Activated T-cell treated with anti-CD3 and anti-CD28 coated beads, Interleukin-2, amount 50 U/mL, for 24 hours (primary cell): ENCODE results near the gene SLC25A29.
A peak's percentile ranks its signal among the peaks of the same experiment; 100 is the strongest.
"Not testable (repeated sequence)": the region's sequence is repeated elsewhere in the genome, so short reads cannot be mapped to it uniquely, and the experiment has no call there.

ENCODE experiments used
- DNase-seq: peaks from one replicate; pipeline ENCODE4 v3.0.0-alpha.2; 2020
- H3K27ac Mint-ChIP-seq: 2 replicates; pipeline ENCODE4 v1.8.0; 2020; ENCODE audit warnings: mild to moderate bottlenecking, mixed read lengths
- H3K27me3 Mint-ChIP-seq: 2 replicates; pipeline ENCODE4 v1.8.0; 2020; ENCODE audit warnings: mixed read lengths
- H3K36me3 Mint-ChIP-seq: 2 replicates; pipeline ENCODE4 v1.8.0; 2020; ENCODE audit warnings: low read depth, mixed read lengths
- H3K4me1 Mint-ChIP-seq: 2 replicates; pipeline ENCODE4 v1.8.0; 2020; ENCODE audit warnings: low read depth, mixed read lengths
- H3K4me3 Mint-ChIP-seq: 2 replicates; pipeline ENCODE4 v1.8.0; 2020; ENCODE audit warnings: mild to moderate bottlenecking, moderate library complexity, mixed read lengths
- H3K9me3 Mint-ChIP-seq: 2 replicates; pipeline ENCODE4 v1.8.0; 2020; ENCODE audit warnings: mixed read lengths

SLC25A29 gene

DNA sequence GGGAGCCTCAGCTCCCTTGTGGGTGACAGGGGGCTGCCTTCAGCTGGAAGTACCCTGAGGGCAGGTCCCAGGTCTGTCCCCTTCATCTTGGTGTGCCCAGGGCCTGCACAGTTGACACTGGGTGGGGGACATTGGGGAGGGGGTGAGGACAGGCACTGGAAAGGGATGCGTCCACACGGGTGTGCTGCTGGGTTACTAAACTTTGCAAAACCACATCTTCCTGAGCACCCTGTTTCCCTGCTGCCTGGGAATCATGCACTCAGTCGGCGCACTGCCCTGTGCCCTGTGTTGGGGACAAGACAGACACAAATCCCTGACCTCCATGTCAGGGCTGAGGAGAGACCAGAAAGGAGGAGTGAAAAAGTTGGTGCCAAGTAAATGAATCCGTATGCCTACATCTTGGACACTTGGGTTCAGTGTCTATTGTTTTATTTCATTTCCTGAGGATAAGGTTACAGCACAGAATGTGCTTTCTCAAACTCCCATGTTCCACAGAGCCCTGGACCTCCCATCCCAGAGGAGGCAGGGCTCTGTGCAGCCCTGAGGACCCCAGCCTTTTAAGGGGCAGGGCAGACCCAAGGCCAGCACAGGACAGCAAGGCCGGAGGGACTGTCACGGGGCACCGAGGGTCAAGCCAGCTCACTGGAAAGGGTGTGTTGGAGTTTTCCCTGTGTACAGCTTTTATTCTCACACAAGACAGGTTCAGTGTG, 2.9 kb upstream of the SLC25A29 start:
- H3K9me3 Mint-ChIP-seq: no peaks in the 10 kb centered on the region
- H3K36me3 Mint-ChIP-seq: no peaks in the 10 kb centered on the region
- DNase-seq: no peak
- no peak overlapping the region for H3K27ac Mint-ChIP-seq
- peaks cover 2% of the 10 kb centered on the region for H3K27me3 Mint-ChIP-seq
- no peak overlapping the region for H3K4me3 Mint-ChIP-seq
- peaks cover 17% of the 10 kb centered on the region for H3K4me1 Mint-ChIP-seq

DNA sequence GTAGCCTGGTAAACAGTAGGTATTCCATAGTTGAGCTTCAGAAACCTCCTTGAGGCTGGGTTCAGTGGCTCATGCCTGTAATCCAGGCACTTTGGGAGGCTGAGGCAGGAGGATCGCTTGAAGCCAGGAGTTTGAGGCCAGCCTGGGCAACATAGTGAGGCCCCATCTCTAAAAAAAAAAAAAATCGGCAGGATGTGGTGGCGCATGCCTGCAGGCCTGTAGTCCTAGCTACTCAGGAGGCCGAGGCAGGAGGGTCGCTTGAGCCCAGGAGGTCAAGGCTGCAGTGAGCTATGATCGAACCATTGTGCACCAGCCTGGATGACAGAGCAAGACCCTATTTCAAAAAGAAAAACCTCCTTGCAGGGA, 2.2 kb upstream of the SLC25A29 start:
- peaks cover 21% of the 10 kb centered on the region for H3K4me1 Mint-ChIP-seq
- H3K9me3 Mint-ChIP-seq, H3K27ac Mint-ChIP-seq, DNase-seq, H3K36me3 Mint-ChIP-seq, H3K27me3 Mint-ChIP-seq, H3K4me3 Mint-ChIP-seq: not testable (repeated sequence)

DNA sequence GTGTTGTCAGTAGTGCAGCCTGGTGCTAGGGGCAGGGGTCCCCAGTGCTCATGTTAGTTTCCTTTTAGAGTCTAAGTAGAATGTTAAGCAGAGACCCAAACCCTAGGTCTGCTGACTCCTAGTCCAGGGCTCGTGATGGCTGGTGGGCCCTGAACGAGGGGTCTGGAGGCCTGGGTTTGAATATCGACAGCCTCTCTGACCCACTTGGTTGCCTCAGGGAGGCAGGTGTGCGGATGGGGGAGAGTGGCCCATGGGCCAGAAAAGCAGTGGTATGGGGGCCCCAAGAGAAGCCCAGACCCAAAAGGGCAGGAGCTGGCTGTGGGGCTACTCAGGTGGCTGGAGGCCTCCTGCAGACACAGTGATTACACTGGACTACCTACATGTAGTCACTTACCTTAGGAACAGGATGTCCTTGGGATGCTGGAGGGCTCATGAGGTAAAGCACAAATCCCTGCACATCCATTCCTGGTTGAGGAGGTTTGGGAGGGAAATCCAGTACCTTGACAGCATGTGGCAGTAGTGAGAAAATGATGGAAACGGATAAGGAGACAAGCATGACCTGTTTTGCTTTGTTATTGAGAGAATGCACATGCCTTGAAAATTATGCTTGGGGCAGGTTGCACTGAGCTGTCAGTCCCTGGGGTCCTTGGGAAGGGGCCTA, 1.7 kb upstream of the SLC25A29 start:
- peak overlapping the region; percentile 12 for H3K27ac Mint-ChIP-seq
- DNase-seq: no peak

DNA sequence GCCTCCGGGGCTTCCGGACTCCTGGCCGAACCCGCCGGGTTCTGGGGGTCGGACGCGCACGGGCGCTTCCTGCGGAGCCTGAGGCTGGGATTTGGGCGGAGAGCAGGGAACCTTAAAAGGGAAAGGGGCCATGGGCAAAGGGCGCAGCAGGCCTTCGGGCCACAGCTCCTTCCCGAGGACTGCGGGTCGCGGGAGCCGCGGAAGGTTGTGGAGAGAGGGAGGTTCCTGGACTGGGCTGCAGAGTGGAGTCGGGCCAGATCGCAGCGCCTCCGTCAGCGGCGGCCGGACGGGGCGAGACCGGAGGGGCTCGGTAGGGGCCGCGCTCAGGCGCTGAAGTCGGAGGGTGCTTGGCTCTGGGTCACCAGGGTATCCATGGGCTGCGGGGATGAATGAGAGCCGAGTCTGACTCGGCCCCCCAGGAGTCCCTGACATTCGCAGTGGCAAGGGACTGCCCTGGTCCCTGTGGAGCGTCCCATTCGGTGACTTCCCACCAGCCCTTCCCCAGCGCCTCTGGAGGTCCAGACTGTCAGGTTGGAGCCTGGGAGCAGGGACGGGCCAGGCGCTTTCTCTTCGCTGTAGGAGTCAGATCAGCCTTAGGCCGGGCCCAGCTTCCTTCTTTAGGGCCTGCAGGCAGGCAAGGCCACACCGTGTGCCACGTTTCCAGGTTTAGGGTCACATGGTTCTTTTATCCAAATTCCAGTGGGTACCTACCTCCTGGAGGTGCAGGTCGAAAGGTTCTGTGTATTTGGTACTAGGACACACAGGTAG, 938 bp upstream of the SLC25A29 start:
- H3K27ac Mint-ChIP-seq: peak overlapping the region; percentile 44

More for the DNA sequence above, 1.7 kb upstream of the SLC25A29 start:
- Mint-ChIP-seq H3K9me3 (no peaks in the 10 kb centered on the region), H3K36me3 (no peaks in the 10 kb centered on the region), H3K4me1 (peaks cover 25% of the 10 kb centered on the region), H3K27me3 (peaks cover 2% of the 10 kb centered on the region), H3K4me3 (peak overlapping the region; percentile 72)

DNA sequence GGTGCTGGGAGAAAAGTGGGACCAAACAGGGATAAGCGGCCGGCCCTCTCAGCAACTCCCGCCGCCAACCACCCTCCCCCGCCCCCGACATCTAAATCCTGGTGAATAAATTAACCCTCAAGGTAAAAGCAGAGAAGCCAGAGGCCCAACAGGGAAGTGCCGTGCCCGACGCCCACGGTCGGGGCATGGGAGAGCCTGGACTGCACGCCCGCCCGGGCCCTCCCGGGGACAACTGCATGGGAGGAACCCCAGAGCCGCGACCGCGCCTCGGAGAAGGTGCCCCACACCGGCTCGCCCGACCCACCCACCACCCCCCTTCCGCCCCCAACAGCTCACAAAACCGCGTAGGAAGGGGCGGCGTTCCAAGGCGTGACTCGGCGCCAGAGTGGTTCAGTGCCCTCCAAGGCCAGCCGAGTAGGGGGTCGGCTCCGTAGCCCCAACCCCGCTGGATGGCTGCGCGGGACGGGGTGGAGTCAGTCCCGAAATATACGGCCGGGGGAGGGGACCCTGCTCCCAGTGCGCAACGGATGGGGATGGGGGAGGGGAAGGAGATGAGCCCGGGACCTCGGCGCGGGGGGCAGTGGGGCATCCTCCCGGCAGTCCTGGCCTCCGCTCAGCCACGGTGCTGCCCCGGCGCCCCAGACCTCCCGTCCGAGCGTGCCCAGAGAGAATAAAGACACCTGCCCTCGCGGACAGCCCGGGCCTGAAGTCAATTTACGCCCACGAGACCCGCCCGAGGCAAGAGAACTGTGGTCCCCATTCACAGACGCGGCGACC, 732 bp downstream of the SLC25A29 start:
- H3K4me1 Mint-ChIP-seq: peaks cover 25% of the 10 kb centered on the region
- no peaks in the 10 kb centered on the region for H3K36me3 Mint-ChIP-seq
- peak overlapping the region; percentile 82 for H3K27ac Mint-ChIP-seq
- H3K4me3 Mint-ChIP-seq: peak overlapping the region; percentile 80
- peak; percentile 74 for DNase-seq
- no peaks in the 10 kb centered on the region for H3K9me3 Mint-ChIP-seq
- H3K27me3 Mint-ChIP-seq: peaks cover 2% of the 10 kb centered on the region

More for the DNA sequence above, 938 bp upstream of the SLC25A29 start:
- H3K36me3 Mint-ChIP-seq: no peaks in the 10 kb centered on the region
- H3K4me3 Mint-ChIP-seq: peak overlapping the region; percentile 72
- peaks cover 2% of the 10 kb centered on the region for H3K27me3 Mint-ChIP-seq
- peaks cover 25% of the 10 kb centered on the region for H3K4me1 Mint-ChIP-seq
- DNase-seq: no peak
- no peaks in the 10 kb centered on the region for H3K9me3 Mint-ChIP-seq

DNA sequence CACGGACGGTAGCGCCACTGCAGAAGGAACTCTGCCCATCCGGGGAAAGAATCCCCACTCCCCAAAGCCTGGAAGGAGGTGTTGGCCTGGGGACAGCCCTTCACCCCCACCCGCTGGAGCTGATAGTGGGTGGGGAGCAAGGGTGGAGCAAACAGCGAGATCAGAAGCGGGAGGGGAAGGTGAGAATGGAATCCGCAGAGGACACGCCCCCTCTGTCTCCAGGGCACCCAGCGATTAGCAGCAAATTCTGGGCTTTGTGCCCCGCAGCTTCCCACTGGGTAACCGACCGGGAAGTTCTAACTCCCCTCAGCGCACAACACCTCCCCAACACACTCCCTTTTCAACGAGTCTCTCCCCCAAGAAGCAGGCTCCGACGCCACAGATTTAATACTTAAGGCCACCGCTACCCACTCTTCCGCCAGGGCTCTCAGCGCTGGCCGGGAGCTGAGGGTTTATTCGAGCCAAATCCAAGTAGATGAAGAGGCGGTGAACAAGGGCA, 1.4 kb downstream of the SLC25A29 start:
- DNase-seq: peak; percentile 43
- no peaks in the 10 kb centered on the region for H3K9me3 Mint-ChIP-seq
- no peaks in the 10 kb centered on the region for H3K36me3 Mint-ChIP-seq
- peaks cover 2% of the 10 kb centered on the region for H3K27me3 Mint-ChIP-seq
- peaks cover 25% of the 10 kb centered on the region for H3K4me1 Mint-ChIP-seq
- peak overlapping the region; percentile 82 for H3K27ac Mint-ChIP-seq
- H3K4me3 Mint-ChIP-seq: peak overlapping the region; percentile 80

DNA sequence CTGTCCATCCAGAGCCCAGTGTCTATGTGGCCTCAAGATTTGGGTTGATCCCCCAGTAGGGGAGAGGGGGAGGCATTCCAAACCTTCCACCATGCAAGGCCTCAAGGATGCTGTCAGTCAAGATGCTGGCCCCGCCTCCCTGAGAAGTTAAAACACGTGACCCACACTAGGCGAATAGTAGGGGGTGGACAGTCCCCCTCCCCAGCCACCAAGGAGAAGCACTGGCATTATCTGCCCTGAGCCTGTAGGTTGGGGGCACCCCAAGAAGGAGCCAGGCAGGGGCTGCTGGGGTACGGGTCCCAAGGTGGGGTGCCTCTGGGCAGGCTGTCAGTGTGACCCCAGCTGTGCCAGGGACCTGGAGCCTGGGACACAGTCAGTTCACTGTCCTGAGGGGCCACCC, 2.3 kb downstream of the SLC25A29 start:
- Mint-ChIP-seq H3K36me3 (no peaks in the 10 kb centered on the region), H3K4me1 (peaks cover 25% of the 10 kb centered on the region)

DNA sequence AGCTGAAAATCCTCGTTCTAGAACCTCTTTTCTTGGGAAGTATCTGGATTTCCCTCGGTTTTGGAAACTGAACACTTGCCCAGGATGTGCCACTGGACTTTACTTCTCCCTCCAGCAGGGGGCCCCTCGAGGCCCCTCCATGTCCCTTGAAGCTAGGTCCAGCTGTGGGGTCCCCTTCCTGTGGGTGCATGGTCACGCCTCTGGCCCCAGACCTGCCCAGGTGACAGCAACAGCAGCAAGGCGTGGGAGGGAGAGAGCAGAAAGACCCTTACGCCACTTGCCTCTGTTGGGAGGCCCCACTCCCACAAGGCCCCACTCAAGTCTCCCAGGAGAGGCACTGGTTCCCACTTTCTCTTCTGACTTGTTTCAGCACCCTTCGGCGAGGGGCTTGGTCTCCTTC, 3.1 kb downstream of the SLC25A29 start:
- Mint-ChIP-seq H3K4me3 (no peak overlapping the region), H3K27me3 (peaks cover 2% of the 10 kb centered on the region), H3K36me3 (peaks cover 3% of the 10 kb centered on the region), H3K4me1 (peaks cover 26% of the 10 kb centered on the region), H3K27ac (no peak overlapping the region), H3K9me3 (no peaks in the 10 kb centered on the region)
- no peak for DNase-seq

More for the DNA sequence above, 2.3 kb downstream of the SLC25A29 start:
- Mint-ChIP-seq H3K27me3 (peaks cover 2% of the 10 kb centered on the region), H3K9me3 (no peaks in the 10 kb centered on the region), H3K4me3 (no peak overlapping the region), H3K27ac (no peak overlapping the region)
- DNase-seq: no peak

DNA sequence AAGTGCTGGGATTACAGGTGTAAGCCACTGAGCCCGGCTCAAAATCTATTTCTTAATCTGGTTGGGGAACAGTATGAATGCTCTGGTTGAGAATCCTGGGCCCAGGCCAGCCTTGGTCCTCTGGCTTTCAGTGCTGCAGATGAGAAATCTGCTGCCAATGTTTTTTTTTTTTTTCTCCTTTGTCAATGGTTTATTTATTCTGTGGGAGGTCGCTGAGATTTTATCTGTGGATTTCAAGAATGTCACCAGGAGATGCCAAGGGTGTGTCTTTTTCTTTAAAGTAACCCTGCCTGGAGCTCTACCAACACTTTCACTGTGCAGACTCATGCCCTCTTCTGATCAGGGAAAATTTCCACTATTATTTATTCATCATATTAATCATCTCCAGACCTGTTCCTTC, 3.6 kb downstream of the SLC25A29 start:
- Mint-ChIP-seq H3K36me3 (peaks cover 5% of the 10 kb centered on the region), H3K27me3 (no peaks in the 10 kb centered on the region), H3K4me1 (peaks cover 29% of the 10 kb centered on the region)

DNA sequence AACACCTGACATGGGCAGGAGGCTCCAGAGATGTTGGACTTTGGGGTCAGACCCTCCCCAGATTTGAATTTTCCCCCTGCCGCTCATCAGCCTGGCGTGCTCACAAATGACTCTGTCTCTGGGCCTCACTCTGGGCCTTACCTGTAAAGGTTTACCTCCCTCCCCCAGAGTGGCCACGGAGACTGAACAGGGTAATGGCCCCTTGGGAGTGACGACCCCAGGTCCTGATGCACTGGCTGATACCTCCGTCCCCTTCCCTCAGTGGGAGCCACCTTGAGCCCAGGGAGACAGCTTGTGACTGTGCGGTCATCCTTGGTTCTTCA, 7.0 kb downstream of the SLC25A29 start:
- Mint-ChIP-seq H3K4me1 (peaks cover 20% of the 10 kb centered on the region), H3K36me3 (peaks cover 7% of the 10 kb centered on the region), H3K27ac (peak overlapping the region; percentile 1), H3K27me3 (no peaks in the 10 kb centered on the region), H3K4me3 (no peak overlapping the region), H3K9me3 (no peaks in the 10 kb centered on the region)
- no peak for DNase-seq

More for the DNA sequence above, 3.6 kb downstream of the SLC25A29 start:
- H3K9me3 Mint-ChIP-seq: no peaks in the 10 kb centered on the region
- H3K4me3 Mint-ChIP-seq: no peak overlapping the region
- DNase-seq: no peak
- no peak overlapping the region for H3K27ac Mint-ChIP-seq

DNA sequence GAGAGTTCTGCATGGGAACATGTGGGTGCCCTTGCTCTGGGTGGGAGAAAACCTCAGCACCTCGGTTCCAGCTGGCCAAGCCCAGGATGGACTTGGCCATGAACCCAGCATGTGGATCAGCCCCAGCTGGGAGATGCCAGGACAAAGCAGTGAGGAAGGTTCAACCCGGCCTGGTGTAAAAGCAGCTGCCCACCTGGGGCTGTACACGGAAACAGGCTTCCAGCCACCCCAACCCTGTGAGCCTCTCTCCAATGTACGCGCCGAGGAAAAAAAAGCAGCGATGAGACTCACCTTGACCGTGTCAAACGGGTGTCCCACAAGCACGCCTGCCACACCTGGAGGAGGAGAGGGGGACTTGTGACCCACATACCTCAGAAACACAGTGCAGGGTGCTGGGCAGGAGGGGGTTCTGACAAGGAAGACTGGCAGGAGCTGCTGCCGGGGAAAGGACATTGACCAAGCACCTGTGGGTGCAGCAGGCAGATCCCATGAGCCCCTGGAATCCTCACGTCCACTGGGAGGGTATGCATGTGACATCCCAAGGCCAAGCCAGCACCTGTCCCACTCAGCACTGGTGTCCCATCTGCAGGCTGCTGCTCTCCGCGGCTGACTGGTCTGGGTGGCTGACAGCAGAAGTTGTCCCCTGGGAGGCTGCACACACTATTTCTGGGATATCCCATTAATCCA, 7.5 kb downstream of the SLC25A29 start:
- no peaks in the 10 kb centered on the region for H3K27me3 Mint-ChIP-seq
- peak overlapping the region; percentile 1 for H3K27ac Mint-ChIP-seq
- H3K4me3 Mint-ChIP-seq: no peak overlapping the region
- no peak for DNase-seq
- no peaks in the 10 kb centered on the region for H3K9me3 Mint-ChIP-seq
- peaks cover 17% of the 10 kb centered on the region for H3K4me1 Mint-ChIP-seq
- H3K36me3 Mint-ChIP-seq: peaks cover 7% of the 10 kb centered on the region

DNA sequence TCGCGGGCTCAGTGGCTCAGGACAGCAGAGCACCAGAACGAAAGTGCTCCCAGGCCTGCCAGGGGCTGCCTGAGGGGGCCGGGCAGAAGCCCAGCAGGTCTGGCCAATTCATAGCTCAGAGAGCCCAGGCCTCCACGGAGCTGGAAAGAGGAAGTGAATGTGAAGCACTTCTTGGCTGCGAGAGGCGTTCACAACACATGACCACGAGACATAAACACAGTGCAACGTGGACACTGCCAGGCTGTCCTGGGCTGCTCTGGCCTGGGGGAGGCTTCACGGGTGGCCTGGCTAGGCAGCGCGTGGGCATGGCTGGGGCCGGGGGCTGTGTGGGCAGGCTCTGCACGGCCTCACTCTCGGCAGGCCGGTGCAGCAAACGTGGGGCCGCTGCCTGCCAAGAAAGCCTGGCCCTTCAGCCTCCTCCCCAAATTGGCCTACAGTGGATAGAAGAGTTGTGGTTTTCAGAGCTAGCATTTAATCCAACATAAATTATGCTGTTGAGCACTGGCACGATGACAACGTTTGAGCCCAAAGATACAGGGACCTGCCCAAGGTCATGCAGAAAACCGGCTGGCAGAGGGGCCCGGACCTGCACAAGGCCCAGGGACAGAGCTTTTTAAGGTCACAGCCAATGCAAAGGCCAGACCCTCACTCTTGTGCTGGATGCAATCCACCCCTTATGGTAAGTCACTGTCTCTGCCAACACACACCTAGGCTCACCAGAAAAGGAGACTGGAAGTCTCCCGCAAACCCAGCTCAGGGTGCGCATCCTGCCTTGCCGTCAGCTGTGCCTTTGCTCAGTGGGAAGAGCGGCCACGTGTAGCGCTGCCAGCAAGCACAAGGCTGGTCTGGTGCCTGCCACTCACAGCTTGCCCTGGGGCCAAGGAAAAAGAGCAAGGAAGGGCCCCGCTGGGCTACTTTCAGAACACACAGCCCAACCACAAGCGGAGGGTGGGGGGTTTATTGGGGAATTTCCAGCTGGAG, 8.6 kb downstream of the SLC25A29 start:
- Mint-ChIP-seq H3K27ac (no peak overlapping the region), H3K4me3 (no peak overlapping the region), H3K27me3 (no peaks in the 10 kb centered on the region), H3K9me3 (no peaks in the 10 kb centered on the region), H3K36me3 (peaks cover 9% of the 10 kb centered on the region), H3K4me1 (peaks cover 9% of the 10 kb centered on the region)
- DNase-seq: no peak

DNA sequence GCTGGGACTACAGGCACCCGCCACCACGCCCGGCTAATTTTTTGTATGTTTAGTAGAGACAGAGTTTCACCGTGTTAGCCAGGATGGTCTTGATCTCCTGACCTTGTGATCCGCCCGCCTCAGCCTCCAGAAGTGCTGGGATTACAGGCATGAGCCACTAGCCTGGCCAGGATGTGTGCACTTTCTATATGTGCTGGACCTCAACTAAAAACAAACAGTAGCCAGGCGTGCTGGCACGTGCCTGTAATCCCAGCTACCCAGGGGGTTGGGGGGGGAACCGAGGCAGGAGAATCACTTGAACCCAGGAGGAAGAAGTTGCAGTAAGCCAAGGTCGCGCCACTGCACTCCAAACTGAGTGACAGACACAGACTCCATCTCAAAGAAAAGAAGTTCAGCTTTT, 9.5 kb downstream of the SLC25A29 start:
- not testable (repeated sequence) for H3K27me3 Mint-ChIP-seq, H3K4me3 Mint-ChIP-seq, H3K9me3 Mint-ChIP-seq, H3K27ac Mint-ChIP-seq, DNase-seq, H3K4me1 Mint-ChIP-seq
- peaks cover 12% of the 10 kb centered on the region for H3K36me3 Mint-ChIP-seq
